IPS-11a (cell line): Measurements from ENCODE around the gene NUBP1.
"Not testable (repeated sequence)": the region's sequence is repeated elsewhere in the genome, so short reads cannot be mapped to it uniquely, and the experiment has no call there.

Experiments used
- H3K4me3 ChIP-seq: one replicate; pipeline ENCODE4 v1.5.1; 2013; ENCODE audit warnings: low read depth, low read length, control low read depth

Gene NUBP1

GRCh38 chr16:10743610-10744369 lies at the start of gene NUBP1:
Gene NUBP1, plus strand, starts transcription at chr16:10743842. Its CDS starts 22 bp downstream, at chr16:10743864.
- H3K4me3 ChIP-seq, result peak within 1 kb of the TSS; percentile 83

- H3K4me3 ChIP-seq, result no peak overlapping the region
These were observed 49.8 kb upstream of the NUBP1 start for GRCh38 chr16:10693889-10694288.

GRCh38 chr16:10694306-10694705 lies 49.3 kb upstream of the NUBP1 start:
- no peak overlapping the region for H3K4me3 ChIP-seq

- H3K4me3 ChIP-seq, result no peak within 1 kb of the TSS
These were observed 48.8 kb upstream of the NUBP1 start, which contains the start of gene TEKT5 for GRCh38 chr16:10694830-10695229. Gene TEKT5, minus strand, starts transcription at chr16:10694930. Its CDS starts 57 bp downstream, at chr16:10694873.

- H3K4me3 ChIP-seq, result no peak overlapping the region
These were observed 43.9 kb upstream of the NUBP1 start for GRCh38 chr16:10699756-10700155.

GRCh38 chr16:10708969-10709368 lies 34.7 kb upstream of the NUBP1 start:
- H3K4me3 ChIP-seq, result no peak overlapping the region

- H3K4me3 ChIP-seq, result no peak overlapping the region
These were observed 15.4 kb upstream of the NUBP1 start for GRCh38 chr16:10728003-10728887.

GRCh38 chr16:10729104-10730048 lies 14.3 kb upstream of the NUBP1 start:
- no peak overlapping the region for H3K4me3 ChIP-seq

- H3K4me3 ChIP-seq, result no peak overlapping the region
These were observed 11.9 kb upstream of the NUBP1 start for GRCh38 chr16:10731790-10732189.

- no peak overlapping the region for H3K4me3 ChIP-seq
These were observed 6.5 kb upstream of the NUBP1 start for GRCh38 chr16:10737068-10737625.

- no peak overlapping the region for H3K4me3 ChIP-seq
These were observed 5.2 kb upstream of the NUBP1 start for GRCh38 chr16:10738231-10739077.

- no peak overlapping the region for H3K4me3 ChIP-seq
These were observed 3.4 kb upstream of the NUBP1 start for GRCh38 chr16:10740000-10740844.

- H3K4me3 ChIP-seq, result no peak overlapping the region
These were observed 2.8 kb upstream of the NUBP1 start for GRCh38 chr16:10740845-10741208.

GRCh38 chr16:10741249-10741648 lies 2.4 kb upstream of the NUBP1 start:
- not testable (repeated sequence) for H3K4me3 ChIP-seq

- H3K4me3 ChIP-seq, result no peak overlapping the region
These were observed 1.8 kb upstream of the NUBP1 start for GRCh38 chr16:10741844-10742243.

GRCh38 chr16:10743227-10743609 lies 424 bp upstream of the NUBP1 start:
- peak overlapping the region; percentile 83 for H3K4me3 ChIP-seq

GRCh38 chr16:10744370-10745030 lies 858 bp downstream of the NUBP1 start:
- peak overlapping the region; percentile 48 for H3K4me3 ChIP-seq

- no peak overlapping the region for H3K4me3 ChIP-seq
These were observed 2.2 kb downstream of the NUBP1 start for GRCh38 chr16:10745841-10746240.
